ENCODE measurements around the gene ENTHD1.

DNA sequence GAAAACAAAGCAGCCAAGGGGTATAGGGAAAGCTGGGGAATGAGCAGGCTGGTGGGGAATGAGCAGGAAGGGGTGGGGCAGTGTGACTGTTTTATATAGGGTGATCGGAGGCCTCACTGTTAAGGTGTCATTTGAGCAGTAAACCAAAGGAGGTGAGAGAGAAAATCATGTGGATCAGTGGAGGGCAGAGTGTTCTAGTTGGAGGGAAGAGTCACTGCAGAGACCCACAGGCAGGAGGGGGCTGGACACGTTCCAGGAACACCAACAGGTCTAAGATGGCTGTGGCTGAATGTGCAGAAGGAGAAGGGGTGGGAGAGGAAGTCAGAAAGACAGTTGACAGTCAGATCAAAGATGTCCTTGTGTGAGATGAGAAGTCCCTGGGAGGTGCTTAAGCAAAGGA is 103.8 kb downstream of the ENTHD1 start:
- TF ChIP-seq, protein P1, sequence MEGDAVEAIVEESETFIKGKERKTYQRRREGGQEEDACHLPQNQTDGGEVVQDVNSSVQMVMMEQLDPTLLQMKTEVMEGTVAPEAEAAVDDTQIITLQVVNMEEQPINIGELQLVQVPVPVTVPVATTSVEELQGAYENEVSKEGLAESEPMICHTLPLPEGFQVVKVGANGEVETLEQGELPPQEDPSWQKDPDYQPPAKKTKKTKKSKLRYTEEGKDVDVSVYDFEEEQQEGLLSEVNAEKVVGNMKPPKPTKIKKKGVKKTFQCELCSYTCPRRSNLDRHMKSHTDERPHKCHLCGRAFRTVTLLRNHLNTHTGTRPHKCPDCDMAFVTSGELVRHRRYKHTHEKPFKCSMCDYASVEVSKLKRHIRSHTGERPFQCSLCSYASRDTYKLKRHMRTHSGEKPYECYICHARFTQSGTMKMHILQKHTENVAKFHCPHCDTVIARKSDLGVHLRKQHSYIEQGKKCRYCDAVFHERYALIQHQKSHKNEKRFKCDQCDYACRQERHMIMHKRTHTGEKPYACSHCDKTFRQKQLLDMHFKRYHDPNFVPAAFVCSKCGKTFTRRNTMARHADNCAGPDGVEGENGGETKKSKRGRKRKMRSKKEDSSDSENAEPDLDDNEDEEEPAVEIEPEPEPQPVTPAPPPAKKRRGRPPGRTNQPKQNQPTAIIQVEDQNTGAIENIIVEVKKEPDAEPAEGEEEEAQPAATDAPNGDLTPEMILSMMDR (IDR thresholded peaks at IDR 0.05; ENCODE audit: extremely low read depth in 1 of 2, insufficient read depth in 1 of 2, low read depth in 1 of 2, low read length in 2 of 2): no peak
- TF ChIP-seq MYC (IDR thresholded peaks at IDR 0.05; ENCODE audit: low read depth, low read length): no peak
- no peak for TF ChIP-seq POLR2AphosphoS5 (IDR thresholded peaks at IDR 0.05; ENCODE audit: insufficient read depth, low read depth, low read length)
